Heart left ventricle (tissue), 16 donors: ENCODE results near the gene TUNAR. TPM values are rescaled to one million over a fixed set of nuclear protein-coding genes. Genes with fewer than 3 reads are reported as not detected.

Experiments used
- ATAC-seq, 4 donors: fragments of 200-7000 bp; cut with Tn5 transposase; one replicate each; pipeline ENCODE4 v1.9.1; 2020 to 2022; ENCODE audit warnings: moderate library complexity in 4 of 4, mild to moderate bottlenecking in 3 of 4, moderate number of reproducible peaks in 1 of 4
- DNase-seq, 5 donors: peaks; one replicate each; pipeline ENCODE4 v3.0.0-alpha.2; 2020
- H3K27ac ChIP-seq, 12 donors: fragments of 200-600 bp; sonication (generic) in 4 of 12; one replicate each; pipeline versions ENCODE4 v1.5.0 to v1.8.0; 2016 to 2022; ENCODE audit warnings: mild to moderate bottlenecking in 2 of 12
- H3K27me3 ChIP-seq, 9 donors: fragments of 200-600 bp; sonication (generic) in 2 of 9; one replicate each; pipeline versions ENCODE4 v1.5.1 to v1.8.0; 2016 to 2022; ENCODE audit warnings: mild to moderate bottlenecking in 3 of 9
- H3K36me3 ChIP-seq, 9 donors: fragments of 200-600 bp; sonication (generic) in 2 of 9; one replicate each; pipeline versions ENCODE4 v1.5.0 to v1.8.0; 2018 to 2022; ENCODE audit warnings: mild to moderate bottlenecking in 2 of 9
- H3K4me1 ChIP-seq, 12 donors: fragments of 200-600 bp; sonication (generic) in 4 of 12; one replicate each; pipeline versions ENCODE4 v1.5.0 to v1.8.0; 2016 to 2022; ENCODE audit warnings: mild to moderate bottlenecking in 3 of 12
- H3K4me3 ChIP-seq, 12 donors: fragments of 200-600 bp; sonication (generic) in 4 of 12; one replicate each; pipeline versions ENCODE4 v1.5.0 to v1.8.0; 2017 to 2022; ENCODE audit warnings: mild to moderate bottlenecking in 9 of 12, moderate library complexity in 4 of 12
- H3K9me3 ChIP-seq, 12 donors: fragments of 200-600 bp; sonication (generic) in 4 of 12; one replicate each; pipeline versions ENCODE4 v1.5.0 to v1.8.0; 2016 to 2022; ENCODE audit warnings: mild to moderate bottlenecking in 1 of 12
- POLR2A ChIP-seq, 2 donors: fragments of 450-650 bp; IDR thresholded peaks; one replicate each; pipeline ENCODE4 v1.6.1; 2017; ENCODE audit warnings: antibody characterized with exemption in 2 of 2, mild to moderate bottlenecking in 2 of 2, moderate library complexity in 2 of 2
- WGBS, 4 donors: extraction: QIAGEN DNeasy Blood & Tissue Kit in 2 of 4; methylation state at CpG; one replicate each; pipeline versions ENCODE4 v1.1.5 to v1.1.7; 2013 to 2018; 5-methylcytosine and 5-hydroxymethylcytosine counted together
- intact Hi-C, 10 donors: fragments of 100-400 bp; cut with DNase I; formaldehyde crosslinking; loops; one replicate each; pipeline versions ENCODE4 v1.11.1 to v1.14.2; 2022
- polyA plus RNA-seq, 2 donors: library from polyadenylated mRNA; stranded (reverse); fragments of 200-250 nt; gene quantifications; one replicate each; pipeline ENCODE4 v1.2.3, GENCODE V29; 2013
- total RNA-seq, 9 donors: library from RNA; depleted of rRNA in 2 of 9; stranded (reverse); fragments of >200 nt in 2 of 9; fragmentation: NEBNext Ultra II Directional in 3 of 9; extraction: Animal tissue kit (Norgen Biotek cat#: 25700) in 3 of 9; gene quantifications; one replicate each; pipeline versions ENCODE4 v1.1.0 to v1.2.4, GENCODE V29; 2016 to 2023
- TF ChIP-seq, protein P1 (sequence below), 12 donors: fragments of 200-600 bp; sonication (generic) in 4 of 12; IDR thresholded peaks; one replicate each; pipeline versions ENCODE4 v1.5.0 to v1.8.0; 2018 to 2022; ENCODE audit warnings: antibody characterized with exemption in 12 of 12, mild to moderate bottlenecking in 5 of 12
- donor health status: ischemic (EF 13 %, LVEDD 7.1; RV severe dilation, severe dysfunction).
- donor health status: healthy with polysubstance abuse.
- donor health status: DM: no; HTN: yes; CAD: no.
- donor health status: DM: no; HTN: no; CAD: no.
- donor health status: ischemic (EF 25% LVEDD 6.9; RV normal size, moderate dysfunction).
- donor health status: ischemic (EF 25% LVEDD 5.7; RV mildly dilated, moderate dysfunction).
- donor health status: healthy.
- donor health status: DM: yes; HTN: yes; CAD: no.
- donor health status: ischemic (EF 35%, LVEDD 5.7; RV mildly dilated, moderate dysfunction).
- donor health status: nonischemic (EF 11% LVEDD 7.7; RV severe dilation, severe dysfunction).
- donor health status: DM: yes; HTN: yes; CAD: no.
- donor health status: PGD.
- donor health status: ischemic (EF 29% LVEDD 5.4; RV normal size, mild dysfunction).
- donor health status: nonischemic (EF 23%, LVEDD 6.1; RV moderate dilation, normal function).

TUNAR gene
- total and polyA plus RNA-seq, 11 donors: not detected

GRCh38 chr14:95915330-95915729 lies 38.7 kb downstream of the TUNAR start:
- no peak for ATAC-seq
- H3K9me3 ChIP-seq: no peaks in the 10 kb centered on the region
- TF ChIP-seq, protein P1, sequence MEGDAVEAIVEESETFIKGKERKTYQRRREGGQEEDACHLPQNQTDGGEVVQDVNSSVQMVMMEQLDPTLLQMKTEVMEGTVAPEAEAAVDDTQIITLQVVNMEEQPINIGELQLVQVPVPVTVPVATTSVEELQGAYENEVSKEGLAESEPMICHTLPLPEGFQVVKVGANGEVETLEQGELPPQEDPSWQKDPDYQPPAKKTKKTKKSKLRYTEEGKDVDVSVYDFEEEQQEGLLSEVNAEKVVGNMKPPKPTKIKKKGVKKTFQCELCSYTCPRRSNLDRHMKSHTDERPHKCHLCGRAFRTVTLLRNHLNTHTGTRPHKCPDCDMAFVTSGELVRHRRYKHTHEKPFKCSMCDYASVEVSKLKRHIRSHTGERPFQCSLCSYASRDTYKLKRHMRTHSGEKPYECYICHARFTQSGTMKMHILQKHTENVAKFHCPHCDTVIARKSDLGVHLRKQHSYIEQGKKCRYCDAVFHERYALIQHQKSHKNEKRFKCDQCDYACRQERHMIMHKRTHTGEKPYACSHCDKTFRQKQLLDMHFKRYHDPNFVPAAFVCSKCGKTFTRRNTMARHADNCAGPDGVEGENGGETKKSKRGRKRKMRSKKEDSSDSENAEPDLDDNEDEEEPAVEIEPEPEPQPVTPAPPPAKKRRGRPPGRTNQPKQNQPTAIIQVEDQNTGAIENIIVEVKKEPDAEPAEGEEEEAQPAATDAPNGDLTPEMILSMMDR (IDR thresholded peaks at IDR 0.05): no peak
- TF ChIP-seq POLR2A (IDR thresholded peaks at IDR 0.05): no peak
- H3K4me3 ChIP-seq: no peak overlapping the region
- H3K27me3 ChIP-seq: peaks cover 0 to 42% (median 4%) of the 10 kb centered on the region in 9 donors
- no peaks in the 10 kb centered on the region for H3K36me3 ChIP-seq
- intact Hi-C loops: no loop called here
- no peaks in the 10 kb centered on the region for H3K4me1 ChIP-seq
- DNase-seq: no peak
- WGBS, 4 donors: 46 to 52% (median 50%) methylated on average over 6 to 7 of the region's 7 CpGs
- no peak overlapping the region for H3K27ac ChIP-seq

DNA sequence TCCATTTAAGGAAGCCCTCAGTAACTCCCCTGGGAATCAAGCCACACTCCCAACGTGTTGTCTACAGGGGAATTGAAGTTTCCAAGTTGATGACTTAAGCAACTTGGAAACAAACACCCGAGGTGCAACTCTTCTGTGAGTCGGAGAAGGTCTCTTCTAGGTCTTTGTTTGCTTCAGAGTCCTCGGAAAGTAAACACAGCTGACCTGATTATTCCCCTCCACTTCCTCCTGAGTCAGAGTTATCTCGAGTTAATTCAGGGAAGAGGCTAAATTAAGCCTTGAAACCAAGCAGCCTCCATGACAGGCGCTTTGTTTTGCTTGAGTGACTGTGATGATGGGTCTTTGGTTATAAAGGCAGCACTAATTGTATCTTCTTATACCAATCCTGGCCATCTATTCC lies 41.8 kb downstream of the TUNAR start:
- Histone ChIP-seq H3K9me3 (no peaks in the 10 kb centered on the region), H3K4me1 (no peaks in the 10 kb centered on the region), H3K27ac (no peak overlapping the region), H3K36me3 (no peaks in the 10 kb centered on the region), H3K4me3 (no peak overlapping the region), H3K27me3 (peaks cover 0 to 26% (median 1%) of the 10 kb centered on the region in 9 donors)
- TF ChIP-seq, protein P1 (IDR thresholded peaks at IDR 0.05): no peak
- TF ChIP-seq POLR2A (IDR thresholded peaks at IDR 0.05): no peak
- WGBS, 4 donors: 7 to 13% (median 12%) methylated on average over 6 of the region's 6 CpGs
- no peak for DNase-seq
- intact Hi-C loops: no loop called here
- no peak for ATAC-seq

GRCh38 chr14:95920769-95921438 lies 44.3 kb downstream of the TUNAR start:
- 59 to 70% (median 66%) methylated on average over 11 of the region's 11 CpGs for WGBS, 4 donors
- no peak for TF ChIP-seq POLR2A (IDR thresholded peaks at IDR 0.05)
- TF ChIP-seq, protein P1 (IDR thresholded peaks at IDR 0.05): no peak
- intact Hi-C loops: no loop called here
- Histone ChIP-seq H3K36me3 (no peaks in the 10 kb centered on the region), H3K27me3 (peaks cover 0 to 15% (median 0%) of the 10 kb centered on the region in 9 donors), H3K4me3 (no peak overlapping the region), H3K9me3 (no peaks in the 10 kb centered on the region), H3K4me1 (no peaks in the 10 kb centered on the region), H3K27ac (no peak overlapping the region)
- ATAC-seq (no peak), DNase-seq (no peak)

- DNase-seq (no peak), ATAC-seq (no peak)
- no peak overlapping the region for H3K27ac ChIP-seq
- WGBS, 4 donors: 83 to 90% (median 89%) methylated on average over 4 of the region's 4 CpGs
- peaks cover 0 to 9% (median 0%) of the 10 kb centered on the region in 9 donors for H3K27me3 ChIP-seq
- no peaks in the 10 kb centered on the region for H3K4me1 ChIP-seq
- intact Hi-C loops: no loop called here
- H3K36me3 ChIP-seq: no peaks in the 10 kb centered on the region
- TF ChIP-seq POLR2A (IDR thresholded peaks at IDR 0.05): no peak
- TF ChIP-seq, protein P1 (IDR thresholded peaks at IDR 0.05): no peak
- no peaks in the 10 kb centered on the region for H3K9me3 ChIP-seq
- H3K4me3 ChIP-seq: no peak overlapping the region
These were observed 45.4 kb downstream of the TUNAR start for GRCh38 chr14:95922080-95922479.
